ENCODE data around the gene PAPOLA.

- TF ChIP-seq CTCF (IDR thresholded peaks at IDR 0.05) (no peak), POLR2A (IDR thresholded peaks at IDR 0.05) (no peak)
Observed at GRCh38 chr14:96589577-96589976, 87.4 kb downstream of the PAPOLA start.
